Renal cortex interstitium (tissue), 11 donors: ENCODE data around the gene PDE3A. TPM values are rescaled to one million over a fixed set of nuclear protein-coding genes. Genes with fewer than 3 reads are reported as not detected.

Experiments used
- DNase-seq, 11 donors: peaks; one replicate each; pipeline ENCODE4 v3.0.0-alpha.2; 2013; ENCODE audit warnings: low read depth in 9 of 11, low spot score in 4 of 11; ENCODE audit errors: extremely low read depth in 1 of 11
- polyA plus RNA-seq, 3 donors: library from polyadenylated mRNA; unstranded; fragments of 120-200 nt; gene quantifications; one replicate each; pipeline ENCODE4 v1.2.1, GENCODE V29; 2013; ENCODE audit not compliant: insufficient read length in 3 of 3

PDE3A gene
- polyA plus RNA-seq, 3 donors = 24.5 to 28.8 (median 24.9) TPM

DNA sequence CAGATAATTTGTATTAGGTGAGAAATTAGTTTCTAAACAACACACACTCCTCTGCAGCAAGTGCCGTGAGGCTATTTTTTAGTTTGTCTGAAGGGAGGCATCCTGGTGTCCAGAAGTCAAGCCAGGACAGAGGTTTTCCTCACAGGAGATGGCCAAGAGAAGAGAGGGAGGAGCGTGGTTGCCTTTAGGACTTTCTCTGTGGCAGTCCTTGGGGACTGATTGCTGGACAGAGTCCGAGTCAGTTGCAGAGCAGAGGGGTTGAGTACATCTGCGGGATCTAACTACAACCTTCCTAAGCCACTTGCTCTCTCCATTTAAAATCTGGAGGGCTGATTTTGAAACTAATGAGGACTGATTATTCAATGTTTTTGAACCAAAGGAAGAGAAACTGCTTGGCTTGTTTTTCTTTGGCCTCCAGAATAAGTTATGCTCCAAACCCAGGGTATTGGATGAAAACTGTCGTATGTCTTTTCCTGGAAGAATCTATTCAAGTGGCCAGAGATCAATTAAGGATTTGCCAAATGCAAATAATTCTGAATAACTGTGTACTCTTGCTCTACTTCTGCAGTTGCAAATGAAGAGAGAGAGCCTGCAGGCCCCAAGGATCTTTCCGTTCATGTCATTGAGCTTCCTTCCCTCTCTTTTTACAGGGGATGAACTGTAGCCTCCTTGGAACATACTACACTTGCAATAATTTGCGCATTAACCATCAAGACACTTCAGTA lies 328.0 kb downstream of the PDE3A start:
- DNase-seq = no peak

DNA sequence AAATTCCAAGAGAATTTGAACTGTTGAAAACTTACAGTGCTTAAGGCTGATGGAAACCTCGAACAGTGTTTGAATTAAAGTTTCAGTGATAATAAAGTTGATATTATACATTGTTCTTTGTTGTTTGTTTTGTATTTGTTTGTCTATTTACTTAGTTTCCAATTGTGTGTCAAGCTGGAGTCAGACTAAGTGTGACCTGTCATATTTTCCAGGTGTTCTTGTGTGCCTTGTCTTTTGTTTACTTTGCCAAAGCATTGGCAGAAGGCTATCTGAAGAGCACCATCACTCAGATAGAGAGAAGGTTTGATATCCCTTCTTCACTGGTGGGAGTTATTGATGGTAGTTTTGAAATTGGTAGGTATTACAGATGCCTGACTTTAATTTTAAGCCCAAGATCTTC lies 332.8 kb downstream of the PDE3A start:
- no peak for DNase-seq

DNA sequence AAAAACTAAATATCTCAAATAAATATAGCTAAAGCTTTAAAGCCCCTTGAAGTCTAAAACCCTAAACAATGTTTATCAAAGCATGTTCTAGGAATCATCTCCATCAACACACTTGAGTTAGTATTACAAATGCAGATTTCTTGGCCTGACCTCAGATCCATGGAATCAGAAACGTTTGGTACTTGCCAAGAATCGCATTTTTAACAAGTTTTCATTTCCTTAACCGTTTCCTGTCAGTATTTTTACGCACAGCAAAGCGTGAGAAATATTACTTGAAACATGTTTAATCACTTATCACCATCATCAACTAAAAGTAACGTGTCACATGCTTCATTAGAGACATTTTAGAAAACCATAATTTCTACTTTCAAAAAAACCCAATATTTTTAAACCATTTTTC lies 336.5 kb downstream of the PDE3A start:
- DNase-seq = no peak

DNA sequence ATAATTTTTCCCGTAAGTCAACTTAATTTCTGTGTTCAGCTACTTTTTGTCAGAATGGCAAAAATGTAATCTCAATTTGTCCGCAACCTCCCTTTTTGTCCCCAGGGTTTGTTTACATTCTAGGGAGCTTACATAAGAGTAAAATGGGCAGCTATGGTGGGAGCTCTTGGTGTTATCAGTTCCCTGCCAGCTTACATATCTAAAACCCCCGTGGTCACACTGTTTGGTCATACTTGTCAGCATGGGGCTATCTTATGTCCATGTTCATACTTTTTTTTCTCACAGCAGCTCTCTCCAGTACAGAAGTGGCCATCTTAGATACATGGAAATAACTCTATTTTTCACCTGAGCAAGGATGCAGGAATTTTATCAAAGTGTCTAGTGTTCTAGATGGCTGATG lies 343.5 kb downstream of the PDE3A start:
- DNase-seq = no peak

DNA sequence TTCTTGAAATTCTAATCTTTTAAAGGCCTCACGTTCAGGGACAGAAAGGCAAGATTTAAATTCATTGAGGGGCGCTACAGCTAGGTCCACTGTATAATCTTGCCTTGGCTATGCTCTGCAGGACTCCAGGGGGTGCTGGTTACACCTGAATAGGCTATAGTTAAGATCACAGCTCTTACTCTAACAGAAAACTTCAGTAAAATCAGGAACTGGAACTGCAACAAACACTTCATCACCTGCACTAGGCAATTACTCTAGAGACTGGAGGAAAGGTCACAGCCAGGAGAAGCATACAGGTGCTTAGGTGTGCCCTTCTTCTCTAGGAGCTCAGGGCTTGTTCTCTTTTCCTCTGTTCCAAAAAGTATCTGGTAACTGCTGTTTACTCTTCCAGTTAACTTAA lies 347.7 kb downstream of the PDE3A start:
- DNase-seq = peak in 6 of 11 donors; percentile 4 to 31 (median 18)

DNA sequence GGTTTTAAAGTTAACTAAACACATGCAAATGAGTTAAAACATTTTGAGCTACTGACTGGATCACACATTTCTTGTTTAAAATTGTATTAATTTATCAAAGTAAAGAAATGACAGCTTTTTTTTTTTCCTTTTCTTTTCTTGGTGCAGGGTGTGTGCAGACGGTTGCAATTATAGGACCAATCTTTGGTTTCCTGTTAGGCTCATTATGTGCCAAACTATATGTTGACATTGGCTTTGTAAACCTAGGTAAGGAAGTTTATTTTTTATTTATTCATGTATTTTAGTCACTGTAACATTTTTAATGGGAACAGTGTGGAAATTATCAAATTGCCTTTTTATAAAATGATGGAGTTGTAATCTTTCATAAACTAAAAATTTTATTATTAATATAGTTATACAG lies 348.6 kb downstream of the PDE3A start:
- DNase-seq = no peak

DNA sequence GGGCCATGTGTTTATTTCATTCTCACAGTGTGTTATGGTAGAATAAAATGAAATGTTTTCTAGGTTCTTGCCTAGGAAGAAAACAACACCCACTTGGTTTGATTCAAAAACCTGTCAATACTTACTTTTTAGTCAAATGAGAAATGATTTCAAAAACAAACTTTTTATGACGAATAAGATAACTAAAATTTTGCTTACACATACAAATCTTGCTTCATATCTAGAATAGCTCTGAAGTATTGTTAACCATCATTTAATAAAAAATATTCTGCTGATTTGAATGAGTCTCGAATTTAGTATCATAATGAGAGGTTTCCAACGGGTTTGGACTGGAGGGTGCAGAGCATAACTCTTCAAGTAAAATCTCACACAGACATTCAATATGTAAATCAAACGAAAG lies 350.0 kb downstream of the PDE3A start:
- DNase-seq = no peak

DNA sequence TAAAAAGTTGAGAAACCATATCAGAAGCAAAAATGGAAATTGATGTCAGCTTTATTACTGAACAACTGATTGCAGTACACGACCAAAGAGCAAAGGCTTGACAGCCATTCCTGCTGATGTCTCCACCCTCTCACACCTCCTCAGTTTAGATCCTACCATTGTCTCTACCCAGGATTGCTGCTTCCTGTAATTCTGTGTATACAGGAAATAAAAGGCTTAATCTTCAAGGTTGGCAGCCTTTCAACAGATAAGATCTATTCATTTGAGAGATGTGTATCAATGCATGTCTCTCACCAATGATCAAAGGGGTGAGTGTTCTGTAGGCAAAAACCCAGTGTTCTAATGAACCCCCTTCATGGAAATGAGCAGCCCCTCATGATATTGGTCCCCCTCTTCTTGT lies 353.8 kb downstream of the PDE3A start:
- no peak for DNase-seq

DNA sequence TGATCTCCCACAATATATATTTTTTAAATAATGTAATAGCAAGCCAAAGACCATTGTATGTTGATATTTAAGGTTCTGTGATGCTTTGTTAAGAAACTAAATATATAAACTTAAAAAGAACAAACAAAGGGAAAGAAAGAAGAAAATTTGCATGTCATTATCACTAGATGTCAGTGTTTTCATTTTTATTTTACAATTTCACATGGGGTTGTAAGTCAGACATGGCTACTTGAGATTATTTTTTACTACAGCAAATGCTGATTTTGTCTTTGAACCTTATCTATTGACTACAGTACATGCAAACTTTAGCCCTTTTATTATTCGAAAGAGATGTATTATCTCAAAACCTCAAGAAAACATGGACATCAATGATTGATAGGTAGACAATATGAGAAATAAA lies 362.9 kb downstream of the PDE3A start:
- no peak for DNase-seq
